Measurements from ENCODE around the gene BACH2. TPM values are rescaled to one million over a fixed set of nuclear protein-coding genes. Genes with fewer than 3 reads are reported as not detected.
"Not testable (repeated sequence)": the region's sequence is repeated elsewhere in the genome, so short reads cannot be mapped to it uniquely, and the experiment has no call there.

The BACH2 gene
- polyA plus RNA-seq, 2 donors: 0.24 to 0.26 TPM

DNA sequence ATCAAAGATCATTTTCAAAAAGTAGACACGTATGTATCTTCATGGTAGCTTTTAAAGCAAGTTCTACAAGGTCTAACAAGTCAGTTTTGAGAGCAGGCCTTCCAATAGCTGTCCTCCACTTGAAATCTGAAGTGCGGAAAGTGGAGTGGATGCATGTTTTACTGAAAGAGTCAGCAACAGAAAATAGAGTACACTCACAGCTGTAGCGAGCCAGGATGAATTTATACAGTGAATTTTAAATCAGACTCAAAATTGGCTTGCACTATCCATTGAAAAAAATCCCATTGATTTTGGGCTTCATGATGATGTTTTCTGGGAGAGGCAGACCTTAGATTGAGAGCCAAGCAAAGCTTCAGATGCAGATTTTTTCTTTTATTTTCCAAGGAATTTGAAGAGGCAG, 321.8 kb downstream of the BACH2 start:
- H3K4me3 ChIP-seq (ENCODE audit: low read depth in 1 of 2, low read length in 2 of 2): no peak overlapping the region
- H3K9me3 ChIP-seq (ENCODE audit: control insufficient read depth in 2 of 2, insufficient read depth in 1 of 2, low read depth in 1 of 2, low read length in 1 of 2): no peaks in the 10 kb centered on the region
- H3K27ac ChIP-seq (ENCODE audit: low read depth in 2 of 2, low read length in 1 of 2): no peak overlapping the region
- no peaks in the 10 kb centered on the region for H3K4me1 ChIP-seq (ENCODE audit: control insufficient read depth in 2 of 2, insufficient read depth in 2 of 2, low read length in 1 of 2)
- no peaks in the 10 kb centered on the region for H3K27me3 ChIP-seq (ENCODE audit: control insufficient read depth in 1 of 2, insufficient read depth in 2 of 2, low read length in 2 of 2)
- 83 to 93% methylated on average over 3 of the region's 3 CpGs for WGBS, 2 donors
- H3K36me3 ChIP-seq (ENCODE audit: control insufficient read depth in 2 of 2, insufficient read depth in 2 of 2, low read length in 1 of 2): no peaks in the 10 kb centered on the region

DNA sequence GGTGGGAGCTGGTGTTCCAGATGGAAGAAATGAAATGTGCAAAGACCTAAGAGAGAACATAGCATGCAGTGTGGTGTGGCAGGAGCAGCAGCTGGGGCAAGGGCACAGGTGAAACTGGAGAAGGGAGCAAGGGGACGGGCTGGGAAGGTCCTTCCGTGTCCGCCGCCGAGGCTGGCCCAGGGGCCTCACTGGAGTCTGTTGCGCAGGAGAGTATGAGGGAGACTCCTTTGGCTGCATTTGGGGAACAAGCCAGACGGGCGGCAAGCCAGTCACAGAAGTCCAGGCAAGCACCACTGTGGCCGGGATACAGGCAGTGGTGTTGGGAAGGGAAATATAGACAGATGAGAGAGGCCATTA, 324.6 kb downstream of the BACH2 start:
- no peaks in the 10 kb centered on the region for H3K27me3 ChIP-seq (ENCODE audit: control insufficient read depth in 1 of 2, insufficient read depth in 2 of 2, low read length in 2 of 2)
- 92 to 93% methylated on average over 9 of the region's 9 CpGs for WGBS, 2 donors
- no peaks in the 10 kb centered on the region for H3K4me1 ChIP-seq (ENCODE audit: control insufficient read depth in 2 of 2, insufficient read depth in 2 of 2, low read length in 1 of 2)
- H3K9me3 ChIP-seq (ENCODE audit: control insufficient read depth in 2 of 2, insufficient read depth in 1 of 2, low read depth in 1 of 2, low read length in 1 of 2): no peaks in the 10 kb centered on the region
- H3K36me3 ChIP-seq (ENCODE audit: control insufficient read depth in 2 of 2, insufficient read depth in 2 of 2, low read length in 1 of 2): no peaks in the 10 kb centered on the region
- no peak overlapping the region for H3K4me3 ChIP-seq (ENCODE audit: low read depth in 1 of 2, low read length in 2 of 2)
- H3K27ac ChIP-seq (ENCODE audit: low read depth in 2 of 2, low read length in 1 of 2): no peak overlapping the region

DNA sequence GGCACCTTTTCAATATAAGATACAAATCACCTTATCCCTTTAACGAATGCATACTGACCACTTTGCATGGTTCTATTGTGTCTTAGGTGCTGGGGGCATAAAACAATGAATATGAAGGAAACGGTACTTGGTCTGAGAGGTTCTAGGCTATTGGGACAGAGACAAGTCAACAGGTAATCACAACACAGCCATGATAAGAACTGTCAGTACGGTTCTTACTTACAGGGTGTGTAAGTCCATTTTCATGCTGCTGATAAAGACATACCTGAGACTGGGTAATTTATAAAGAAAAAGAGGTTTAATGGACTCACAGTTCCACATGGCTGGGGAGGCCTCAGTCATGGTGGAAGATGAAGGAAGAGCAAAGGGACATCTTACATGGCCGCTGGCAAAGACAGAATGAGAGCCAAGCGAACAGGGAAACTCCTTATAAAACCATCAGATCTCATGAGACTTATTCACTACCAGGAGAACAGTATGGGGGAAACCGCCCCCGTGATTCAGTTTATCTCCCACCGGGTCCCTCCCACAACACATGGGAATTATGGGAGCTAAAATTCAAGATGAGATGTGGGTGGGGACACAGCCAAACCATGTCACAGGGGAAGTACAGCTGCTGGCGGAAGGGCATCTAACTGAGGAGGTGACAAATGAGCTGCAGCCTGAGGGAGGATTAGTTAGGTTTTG, 325.2 kb downstream of the BACH2 start:
- H3K27me3 ChIP-seq (ENCODE audit: control insufficient read depth in 1 of 2, insufficient read depth in 2 of 2, low read length in 2 of 2); H3K36me3 ChIP-seq (ENCODE audit: control insufficient read depth in 2 of 2, insufficient read depth in 2 of 2, low read length in 1 of 2): not testable (repeated sequence)
- 83 to 93% methylated on average over 9 of the region's 9 CpGs for WGBS, 2 donors

DNA sequence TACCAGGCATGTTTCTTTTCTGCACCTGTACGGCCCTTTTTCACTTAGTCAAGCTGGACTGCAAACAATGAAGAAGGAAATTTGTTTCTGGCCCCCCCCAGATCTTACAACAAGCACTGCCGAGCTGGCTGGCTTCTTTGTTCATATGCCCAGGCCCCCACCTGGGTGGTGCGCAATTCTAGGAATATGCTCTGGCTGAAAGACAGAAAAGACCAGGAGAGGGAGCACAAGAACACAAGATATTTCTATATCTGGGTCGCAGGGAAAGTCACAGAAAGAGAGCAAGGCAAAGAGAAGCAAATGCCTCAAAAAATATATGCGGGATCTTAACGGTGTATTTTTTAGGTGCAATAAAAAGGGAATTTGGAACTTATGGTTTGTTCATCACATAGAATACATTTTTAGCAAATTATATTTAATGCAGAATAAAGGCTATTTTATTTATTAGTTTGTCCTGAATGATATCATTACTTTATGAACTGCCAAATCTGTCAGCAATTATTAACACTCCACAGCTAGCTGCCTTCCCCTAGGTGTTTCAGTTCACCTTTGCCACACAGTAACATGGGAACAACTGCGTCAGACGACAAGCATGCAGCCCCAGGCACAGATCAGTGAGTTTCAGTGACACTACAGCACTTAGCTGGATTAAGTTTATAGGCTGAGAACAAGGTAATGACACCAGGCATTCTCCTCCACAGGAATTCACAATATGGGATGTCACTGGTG, 325.9 kb downstream of the BACH2 start:
- 24 to 36% methylated on average over 8 of the region's 8 CpGs for WGBS, 2 donors
- Histone ChIP-seq H3K4me1 (ENCODE audit: control insufficient read depth in 2 of 2, insufficient read depth in 2 of 2, low read length in 1 of 2) (no peaks in the 10 kb centered on the region), H3K9me3 (ENCODE audit: control insufficient read depth in 2 of 2, insufficient read depth in 1 of 2, low read depth in 1 of 2, low read length in 1 of 2) (no peaks in the 10 kb centered on the region), H3K4me3 (ENCODE audit: low read depth in 1 of 2, low read length in 2 of 2) (no peak overlapping the region), H3K27ac (ENCODE audit: low read depth in 2 of 2, low read length in 1 of 2) (no peak overlapping the region), H3K36me3 (ENCODE audit: control insufficient read depth in 2 of 2, insufficient read depth in 2 of 2, low read length in 1 of 2) (no peaks in the 10 kb centered on the region), H3K27me3 (ENCODE audit: control insufficient read depth in 1 of 2, insufficient read depth in 2 of 2, low read length in 2 of 2) (no peaks in the 10 kb centered on the region)

More for the DNA sequence above, 325.2 kb downstream of the BACH2 start:
- not testable (repeated sequence) for H3K27ac ChIP-seq (ENCODE audit: low read depth in 2 of 2, low read length in 1 of 2); H3K9me3 ChIP-seq (ENCODE audit: control insufficient read depth in 2 of 2, insufficient read depth in 1 of 2, low read depth in 1 of 2, low read length in 1 of 2); H3K4me3 ChIP-seq (ENCODE audit: low read depth in 1 of 2, low read length in 2 of 2); H3K4me1 ChIP-seq (ENCODE audit: control insufficient read depth in 2 of 2, insufficient read depth in 2 of 2, low read length in 1 of 2)

DNA sequence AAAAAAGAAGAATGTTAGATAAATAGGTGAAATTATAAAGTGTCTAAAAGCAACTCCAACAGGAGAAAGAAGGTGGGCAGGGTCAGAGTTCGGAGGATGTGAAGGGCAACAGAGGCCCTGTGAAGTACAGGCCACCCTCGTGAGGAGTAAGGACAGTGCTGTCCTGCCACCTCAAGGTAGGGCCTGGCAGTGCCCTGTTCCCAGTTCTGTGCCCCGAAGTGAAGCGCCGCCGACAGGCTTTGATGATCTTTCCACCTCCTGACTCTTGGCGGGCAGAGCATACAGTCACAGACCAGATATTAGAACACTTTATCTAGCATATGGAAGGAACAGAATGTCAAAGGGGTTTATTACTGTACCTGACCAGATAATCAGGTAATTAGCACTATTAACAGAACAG, 326.6 kb downstream of the BACH2 start:
- H3K4me1 ChIP-seq (ENCODE audit: control insufficient read depth in 2 of 2, insufficient read depth in 2 of 2, low read length in 1 of 2): no peaks in the 10 kb centered on the region
- H3K36me3 ChIP-seq (ENCODE audit: control insufficient read depth in 2 of 2, insufficient read depth in 2 of 2, low read length in 1 of 2): no peaks in the 10 kb centered on the region
- no peak overlapping the region for H3K27ac ChIP-seq (ENCODE audit: low read depth in 2 of 2, low read length in 1 of 2)
- H3K9me3 ChIP-seq (ENCODE audit: control insufficient read depth in 2 of 2, insufficient read depth in 1 of 2, low read depth in 1 of 2, low read length in 1 of 2): no peaks in the 10 kb centered on the region
- no peak overlapping the region for H3K4me3 ChIP-seq (ENCODE audit: low read depth in 1 of 2, low read length in 2 of 2)
- no peaks in the 10 kb centered on the region for H3K27me3 ChIP-seq (ENCODE audit: control insufficient read depth in 1 of 2, insufficient read depth in 2 of 2, low read length in 2 of 2)
- WGBS, 2 donors: 87 to 91% methylated on average over 7 of the region's 7 CpGs

DNA sequence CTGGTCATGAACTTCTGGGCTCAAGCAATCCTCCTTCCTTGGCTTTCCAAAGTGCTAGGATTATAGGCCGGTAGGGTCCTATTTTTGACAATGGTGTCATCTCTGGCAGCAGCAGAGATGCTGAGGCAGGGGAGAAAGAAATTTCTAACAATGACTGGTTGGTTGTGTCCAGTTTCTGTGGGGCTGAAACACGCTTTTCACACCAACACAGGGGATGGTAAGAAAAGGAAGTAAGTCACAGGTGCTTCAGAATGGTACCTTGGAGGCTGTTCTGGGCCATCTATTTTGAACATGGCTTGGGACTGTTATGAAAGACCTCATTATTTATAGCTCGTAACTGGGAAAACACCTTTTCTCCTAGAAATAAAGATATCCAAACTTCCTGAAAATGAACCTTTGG, 329.7 kb downstream of the BACH2 start:
- WGBS, 2 donors: 80 to 88% methylated on average over 3 of the region's 3 CpGs
- Histone ChIP-seq H3K36me3 (ENCODE audit: control insufficient read depth in 2 of 2, insufficient read depth in 2 of 2, low read length in 1 of 2) (no peaks in the 10 kb centered on the region), H3K4me1 (ENCODE audit: control insufficient read depth in 2 of 2, insufficient read depth in 2 of 2, low read length in 1 of 2) (no peaks in the 10 kb centered on the region), H3K4me3 (ENCODE audit: low read depth in 1 of 2, low read length in 2 of 2) (no peak overlapping the region), H3K9me3 (ENCODE audit: control insufficient read depth in 2 of 2, insufficient read depth in 1 of 2, low read depth in 1 of 2, low read length in 1 of 2) (no peaks in the 10 kb centered on the region), H3K27me3 (ENCODE audit: control insufficient read depth in 1 of 2, insufficient read depth in 2 of 2, low read length in 2 of 2) (no peaks in the 10 kb centered on the region), H3K27ac (ENCODE audit: low read depth in 2 of 2, low read length in 1 of 2) (no peak overlapping the region)

DNA sequence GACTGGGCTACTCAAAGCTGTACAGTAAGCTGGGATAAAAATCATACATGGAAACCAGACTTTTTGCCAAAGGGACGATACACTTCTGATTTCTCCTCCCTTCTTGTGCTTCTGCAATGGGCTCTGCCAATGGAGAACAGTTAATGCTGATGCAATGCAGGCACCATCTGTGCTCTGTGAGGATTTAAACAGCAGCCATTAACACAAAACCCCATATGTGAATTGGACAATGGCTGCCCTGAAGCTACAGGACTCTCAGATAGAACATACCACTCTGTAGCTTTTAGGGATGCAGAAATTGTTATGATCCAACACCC, 330.5 kb downstream of the BACH2 start:
- H3K4me1 ChIP-seq (ENCODE audit: control insufficient read depth in 2 of 2, insufficient read depth in 2 of 2, low read length in 1 of 2): no peaks in the 10 kb centered on the region
- no peaks in the 10 kb centered on the region for H3K27me3 ChIP-seq (ENCODE audit: control insufficient read depth in 1 of 2, insufficient read depth in 2 of 2, low read length in 2 of 2)
- no peaks in the 10 kb centered on the region for H3K36me3 ChIP-seq (ENCODE audit: control insufficient read depth in 2 of 2, insufficient read depth in 2 of 2, low read length in 1 of 2)
- H3K27ac ChIP-seq (ENCODE audit: low read depth in 2 of 2, low read length in 1 of 2): no peak overlapping the region
- no peak overlapping the region for H3K4me3 ChIP-seq (ENCODE audit: low read depth in 1 of 2, low read length in 2 of 2)
- H3K9me3 ChIP-seq (ENCODE audit: control insufficient read depth in 2 of 2, insufficient read depth in 1 of 2, low read depth in 1 of 2, low read length in 1 of 2): no peaks in the 10 kb centered on the region
- 65 to 86% methylated on average over 1 of the region's 1 CpG for WGBS, 2 donors

DNA sequence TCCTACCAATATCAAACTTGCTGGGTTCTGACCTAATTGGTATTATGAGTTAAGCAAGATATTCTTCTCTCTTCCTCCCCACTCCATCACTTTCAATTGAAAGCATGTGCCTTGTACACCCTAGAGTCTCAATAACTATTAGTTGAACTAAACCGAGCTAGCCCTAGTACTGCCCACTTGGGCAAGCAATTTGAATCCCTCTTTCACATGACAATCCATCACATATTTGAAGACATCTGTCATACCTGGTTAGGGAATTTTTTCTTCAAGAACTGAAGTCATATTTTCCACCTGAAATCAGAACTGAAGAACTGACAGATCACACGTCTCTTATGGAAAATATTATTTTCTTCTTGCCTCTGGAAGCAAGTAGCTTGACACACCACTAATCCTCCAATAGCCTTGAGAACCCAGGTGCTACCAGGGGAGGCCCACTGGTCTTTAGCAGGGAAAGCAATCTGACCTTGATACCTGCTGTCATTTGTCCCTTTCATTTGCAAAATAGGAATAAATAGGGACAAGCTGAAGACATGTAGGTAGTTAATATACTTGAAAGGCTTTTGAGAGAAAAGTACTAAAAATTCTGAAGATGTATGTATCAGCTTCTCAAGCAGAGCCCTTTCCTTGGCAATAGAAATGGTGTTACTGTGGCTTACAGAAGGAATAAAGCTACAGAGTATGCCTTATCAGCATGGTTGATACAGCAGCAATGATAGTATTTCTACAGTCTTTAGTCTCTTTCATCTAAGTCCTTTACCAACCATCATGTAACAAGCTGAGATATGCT, 331.0 kb downstream of the BACH2 start:
- H3K4me3 ChIP-seq (ENCODE audit: low read depth in 1 of 2, low read length in 2 of 2): no peak overlapping the region
- no peaks in the 10 kb centered on the region for H3K4me1 ChIP-seq (ENCODE audit: control insufficient read depth in 2 of 2, insufficient read depth in 2 of 2, low read length in 1 of 2)
- H3K27ac ChIP-seq (ENCODE audit: low read depth in 2 of 2, low read length in 1 of 2): no peak overlapping the region
- H3K27me3 ChIP-seq (ENCODE audit: control insufficient read depth in 1 of 2, insufficient read depth in 2 of 2, low read length in 2 of 2): no peaks in the 10 kb centered on the region
- WGBS, 2 donors: 82 to 83% methylated on average over 2 of the region's 2 CpGs
- H3K9me3 ChIP-seq (ENCODE audit: control insufficient read depth in 2 of 2, insufficient read depth in 1 of 2, low read depth in 1 of 2, low read length in 1 of 2): no peaks in the 10 kb centered on the region
- H3K36me3 ChIP-seq (ENCODE audit: control insufficient read depth in 2 of 2, insufficient read depth in 2 of 2, low read length in 1 of 2): no peaks in the 10 kb centered on the region

DNA sequence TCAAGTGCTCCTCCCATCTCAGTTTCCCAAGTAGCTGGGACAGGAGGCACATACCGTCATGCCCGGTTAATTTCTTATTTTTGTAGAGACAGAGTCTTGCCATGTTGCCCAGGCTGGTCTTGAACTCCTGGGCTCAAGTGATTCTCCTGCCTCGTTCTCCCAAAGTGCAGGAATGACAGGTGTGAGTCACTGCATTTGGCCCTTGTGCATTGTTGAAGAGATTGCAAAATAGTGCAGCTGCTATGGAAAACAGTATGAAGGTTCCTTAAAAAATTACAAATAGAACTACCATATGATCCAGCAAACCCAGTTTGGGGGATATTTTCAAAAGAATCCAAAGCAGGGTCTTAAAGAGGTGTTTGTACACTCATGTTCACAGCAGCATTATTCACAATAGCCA, 333.3 kb downstream of the BACH2 start:
- Histone ChIP-seq H3K9me3 (ENCODE audit: control insufficient read depth in 2 of 2, insufficient read depth in 1 of 2, low read depth in 1 of 2, low read length in 1 of 2) (no peaks in the 10 kb centered on the region), H3K4me3 (ENCODE audit: low read depth in 1 of 2, low read length in 2 of 2) (no peak overlapping the region), H3K27me3 (ENCODE audit: control insufficient read depth in 1 of 2, insufficient read depth in 2 of 2, low read length in 2 of 2) (no peaks in the 10 kb centered on the region), H3K4me1 (ENCODE audit: control insufficient read depth in 2 of 2, insufficient read depth in 2 of 2, low read length in 1 of 2) (no peaks in the 10 kb centered on the region), H3K36me3 (ENCODE audit: control insufficient read depth in 2 of 2, insufficient read depth in 2 of 2, low read length in 1 of 2) (no peaks in the 10 kb centered on the region), H3K27ac (ENCODE audit: low read depth in 2 of 2, low read length in 1 of 2) (no peak overlapping the region)
- WGBS, 2 donors: 84 to 87% methylated on average over 3 of the region's 3 CpGs

Measured in esophagus (tissue), 2 donors.